ENCODE measurements around the gene RHD.
"Not testable (repeated sequence)": the region's sequence is repeated elsewhere in the genome, so short reads cannot be mapped to it uniquely, and the experiment has no call there.

Gene RHD

DNA sequence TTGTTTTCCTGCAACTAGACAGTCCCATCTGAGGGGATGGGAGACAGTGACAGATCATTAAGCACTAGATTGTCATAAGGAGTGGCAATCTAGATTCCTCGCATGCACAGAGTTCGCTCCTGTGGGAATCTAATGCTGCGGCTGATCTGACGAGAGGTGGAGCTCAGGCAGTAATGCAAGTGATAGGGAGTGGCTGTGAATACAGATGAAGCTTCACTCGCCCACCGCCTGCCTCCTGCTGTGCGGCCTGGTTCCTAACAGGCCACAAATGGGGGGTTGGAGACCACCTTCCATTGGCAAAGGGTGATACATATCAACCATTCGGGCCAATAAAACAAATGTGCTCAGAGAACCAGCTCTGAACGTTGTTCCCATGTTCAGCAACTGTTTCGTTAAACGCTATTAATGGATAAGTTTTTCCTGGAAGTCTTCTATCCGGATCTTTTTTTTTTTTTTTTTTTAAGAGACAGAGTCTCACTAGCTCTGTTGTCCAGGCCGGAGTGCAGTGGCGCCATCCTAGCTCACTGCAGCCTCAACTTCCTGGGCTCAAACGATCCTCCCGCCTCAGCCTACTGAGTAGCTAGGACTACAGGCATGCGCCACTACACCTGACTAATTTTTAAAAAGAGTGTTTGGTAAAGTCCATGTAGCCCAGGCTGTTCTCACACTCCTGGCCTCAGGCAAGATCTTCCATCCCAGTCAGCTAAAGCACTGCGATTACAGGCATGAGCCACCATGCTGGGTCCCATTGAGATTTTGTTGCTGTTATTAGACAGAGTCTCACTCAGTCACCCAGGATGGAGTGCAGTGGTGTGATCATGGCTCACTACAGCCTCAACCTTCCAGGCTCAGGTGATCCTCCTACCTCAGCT, 16.4 kb upstream of the RHD start:
- no peak overlapping the region for H3K27ac ChIP-seq
- no peak for DNase-seq (ENCODE audit: low read depth, low spot score)

DNA sequence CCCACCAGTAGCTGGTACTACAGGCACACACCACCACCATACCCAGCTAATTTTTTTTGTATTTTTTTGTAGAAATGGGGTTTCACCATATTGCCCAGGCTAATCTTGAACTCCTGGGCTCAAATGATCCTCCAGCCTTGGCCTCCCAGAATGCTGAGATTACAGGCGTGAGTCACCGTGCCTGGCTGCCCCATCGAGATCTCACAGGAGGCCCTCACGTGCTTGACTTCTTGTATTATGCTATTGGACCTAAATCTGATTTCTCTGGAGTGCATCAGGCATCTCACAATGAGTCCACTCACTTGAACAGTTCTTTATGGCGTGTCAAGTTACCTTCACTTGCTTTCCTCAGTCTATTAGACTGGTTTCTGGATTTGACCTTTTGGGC, 15.7 kb upstream of the RHD start:
- DNase-seq (ENCODE audit: low read depth, low spot score) = no peak
- H3K27ac ChIP-seq = peak overlapping the region; percentile 31

DNA sequence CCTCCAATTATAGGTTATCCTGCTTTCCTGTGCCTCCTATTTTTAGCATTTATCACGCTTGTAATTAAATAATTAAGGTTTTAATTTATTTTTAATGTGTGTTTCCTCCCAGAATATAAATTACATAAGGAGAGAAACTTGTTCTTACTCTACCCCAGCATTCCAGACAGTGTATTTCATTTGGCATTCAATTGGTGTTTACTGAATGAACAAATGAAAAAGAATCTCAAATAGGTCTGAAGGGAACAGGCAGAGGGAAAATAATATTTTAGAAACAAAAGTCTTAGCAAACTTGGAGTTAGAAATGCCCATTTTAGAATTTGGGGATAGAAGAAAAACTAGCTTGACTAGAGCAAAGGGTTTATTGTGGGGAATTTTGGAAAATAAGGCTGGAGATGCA, 15.1 kb upstream of the RHD start:
- no peak for DNase-seq (ENCODE audit: low read depth, low spot score)
- peak overlapping the region; percentile 31 for H3K27ac ChIP-seq

DNA sequence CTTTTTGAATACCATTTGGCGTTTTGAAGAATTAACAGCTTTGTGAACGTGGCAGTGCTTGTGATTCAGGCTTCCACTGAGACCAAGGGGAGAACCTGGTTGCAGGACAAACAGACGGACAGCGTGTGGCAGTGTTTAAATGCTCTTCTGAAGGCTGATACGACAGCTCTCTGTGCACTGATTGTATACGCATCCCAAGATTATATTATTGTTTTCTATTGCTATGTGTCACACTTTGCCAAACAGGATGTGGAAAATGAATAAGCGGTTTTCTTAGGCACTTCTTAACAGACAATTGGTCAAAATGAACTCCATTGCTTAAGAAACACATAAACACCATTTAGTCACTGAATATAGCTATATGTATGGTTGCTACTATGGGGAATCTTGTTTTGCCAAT, 12.5 kb upstream of the RHD start:
- peak overlapping the region; percentile 44 for H3K27ac ChIP-seq
- DNase-seq (ENCODE audit: low read depth, low spot score) = not testable (repeated sequence)

DNA sequence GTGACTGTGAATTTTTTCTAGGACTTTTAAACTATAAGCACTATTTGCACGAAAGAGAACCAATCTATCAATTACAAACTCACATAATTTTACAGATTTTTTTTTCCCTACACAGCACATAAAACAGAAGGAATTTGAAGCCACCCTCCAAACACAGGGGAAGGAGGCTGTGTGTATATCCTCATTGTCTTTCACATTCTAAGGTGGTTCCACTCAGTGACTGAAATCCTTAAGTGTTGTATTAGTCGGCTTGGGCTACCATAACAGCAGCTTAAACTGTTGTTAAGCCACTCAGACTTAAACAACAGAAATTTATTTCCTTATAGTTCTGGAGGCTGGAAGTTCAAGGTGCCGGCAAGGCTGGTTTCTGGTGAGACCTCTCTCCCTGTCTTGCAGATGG, 12.0 kb upstream of the RHD start:
- not testable (repeated sequence) for DNase-seq (ENCODE audit: low read depth, low spot score)
- H3K27ac ChIP-seq = peak overlapping the region; percentile 44

DNA sequence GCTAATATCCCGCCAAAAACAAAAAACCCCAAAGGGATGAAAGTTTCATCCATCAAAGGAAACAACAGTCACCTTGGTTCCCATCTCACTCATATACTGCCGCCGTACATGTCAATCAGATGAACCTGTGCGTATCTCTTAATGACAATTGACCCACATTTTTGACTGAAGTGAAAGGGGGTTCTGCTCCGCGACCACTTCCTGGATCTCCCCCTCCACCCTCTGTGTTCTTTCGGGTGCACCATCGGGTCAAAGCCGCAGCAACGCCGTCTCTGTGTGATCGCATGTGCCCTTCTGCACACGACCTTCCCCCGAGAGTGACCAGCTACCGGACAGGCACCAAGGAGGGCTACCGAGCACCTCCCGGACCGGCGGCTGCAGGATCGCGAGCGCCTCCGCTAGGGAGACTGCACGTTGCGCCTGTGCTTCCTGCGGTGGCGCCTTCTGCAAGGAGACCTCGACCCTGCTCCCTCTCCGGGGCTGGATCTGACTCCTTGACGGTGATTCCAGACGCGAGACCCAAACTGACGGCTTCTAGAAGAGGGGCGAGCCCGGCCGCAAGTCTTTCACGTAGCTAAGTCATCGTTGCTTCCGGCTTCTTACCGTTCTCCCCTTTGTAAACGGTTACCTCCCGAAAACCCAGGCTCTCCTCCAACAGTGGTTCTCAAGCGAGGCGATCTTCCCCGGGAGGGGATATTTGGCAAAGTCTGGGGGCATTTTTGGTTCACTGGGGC, 5.6 kb upstream of the RHD start:
- not testable (repeated sequence) for H3K27ac ChIP-seq; DNase-seq (ENCODE audit: low read depth, low spot score)

DNA sequence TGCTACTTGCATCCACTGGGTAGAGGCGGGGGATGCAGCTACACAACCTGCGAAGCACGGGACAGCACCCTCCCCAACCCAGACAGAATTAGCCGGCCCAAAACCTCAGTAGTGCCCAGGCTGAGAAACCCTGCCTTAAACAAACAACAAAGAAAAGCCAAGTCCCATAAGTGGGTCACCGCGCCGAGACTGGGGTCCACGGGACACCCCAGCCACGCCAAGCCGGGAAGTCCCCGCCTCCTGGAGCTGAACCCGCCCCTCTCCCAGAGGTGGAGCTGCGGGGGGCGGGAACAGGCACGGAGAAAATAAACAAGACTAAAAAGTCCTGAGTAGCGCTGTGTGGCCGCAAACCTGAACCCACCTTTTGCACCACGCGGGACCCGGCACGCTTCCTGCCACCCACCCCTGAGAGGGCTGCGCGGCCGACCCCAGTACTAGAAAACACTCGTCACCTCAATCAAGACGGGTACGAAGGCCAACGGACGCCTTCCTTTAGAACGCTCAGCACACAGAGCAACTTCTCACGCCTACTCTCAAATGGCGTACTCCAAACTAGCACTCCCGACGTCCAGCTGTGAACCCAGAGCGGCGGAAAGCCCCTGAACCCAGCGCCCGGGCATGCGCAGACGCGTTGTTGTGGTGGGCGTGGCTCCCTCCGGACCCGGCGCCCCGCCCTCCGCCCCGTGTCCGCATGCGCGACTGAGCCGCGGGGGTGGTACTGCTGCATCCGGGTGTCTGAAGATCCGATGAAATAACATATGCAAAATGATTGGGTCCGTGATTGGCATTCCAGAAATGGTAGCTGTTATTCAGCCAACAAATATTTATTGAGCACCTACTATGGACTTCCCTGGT, 4.8 kb upstream of the RHD start:
- peak overlapping the region; percentile 67 for H3K27ac ChIP-seq
- not testable (repeated sequence) for DNase-seq (ENCODE audit: low read depth, low spot score)

DNA sequence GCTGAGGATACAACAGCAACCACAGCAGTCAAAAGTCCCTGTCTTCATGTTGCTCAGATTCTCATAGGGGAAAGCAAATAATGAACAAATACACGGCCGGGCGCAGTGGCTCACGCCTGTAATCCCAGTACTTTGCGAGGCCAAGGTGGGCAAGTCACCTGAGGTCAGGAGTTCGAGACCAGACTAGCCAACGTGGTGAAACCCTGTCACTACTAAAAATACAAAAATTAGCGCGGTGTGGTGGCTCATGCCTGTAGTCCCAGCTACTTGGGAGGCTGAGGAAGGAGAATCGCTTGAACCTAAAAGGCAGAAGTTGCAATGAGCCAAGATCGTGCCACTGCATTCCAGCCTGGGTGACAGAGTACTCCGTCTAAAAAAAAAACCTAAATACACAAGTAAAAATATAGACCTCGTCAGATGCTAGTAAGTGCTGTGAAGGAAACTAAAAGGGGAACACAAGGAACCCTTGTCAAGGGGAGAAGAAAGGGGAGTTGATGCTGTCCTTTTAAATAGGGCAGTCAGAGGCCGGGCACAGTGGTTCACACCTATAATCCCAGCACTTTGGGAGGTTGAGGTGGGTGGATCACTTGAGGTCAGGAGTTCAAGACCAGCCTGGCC, 4.1 kb upstream of the RHD start:
- peak overlapping the region; percentile 67 for H3K27ac ChIP-seq
- DNase-seq (ENCODE audit: low read depth, low spot score) = not testable (repeated sequence)

DNA sequence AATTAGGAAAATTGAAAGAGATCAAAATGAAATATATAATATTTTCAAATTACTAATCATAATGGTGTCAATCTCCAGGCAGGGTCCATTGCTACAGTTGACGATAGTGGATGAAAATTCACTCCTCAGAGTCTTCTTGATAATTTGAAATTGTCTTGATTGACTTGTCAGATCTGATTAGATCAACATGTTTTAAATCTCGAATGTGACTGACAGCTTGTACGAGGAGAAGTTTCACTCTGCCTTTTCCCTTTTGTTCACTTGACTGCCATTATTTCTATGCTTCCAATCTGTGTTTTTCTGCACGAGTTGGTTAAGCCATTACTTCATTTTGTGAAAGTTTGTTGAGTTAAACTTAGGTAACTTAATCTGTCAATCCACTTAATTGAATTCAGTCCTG, 3.3 kb downstream of the RHD start:
- not testable (repeated sequence) for DNase-seq (ENCODE audit: low read depth, low spot score); H3K27ac ChIP-seq

DNA sequence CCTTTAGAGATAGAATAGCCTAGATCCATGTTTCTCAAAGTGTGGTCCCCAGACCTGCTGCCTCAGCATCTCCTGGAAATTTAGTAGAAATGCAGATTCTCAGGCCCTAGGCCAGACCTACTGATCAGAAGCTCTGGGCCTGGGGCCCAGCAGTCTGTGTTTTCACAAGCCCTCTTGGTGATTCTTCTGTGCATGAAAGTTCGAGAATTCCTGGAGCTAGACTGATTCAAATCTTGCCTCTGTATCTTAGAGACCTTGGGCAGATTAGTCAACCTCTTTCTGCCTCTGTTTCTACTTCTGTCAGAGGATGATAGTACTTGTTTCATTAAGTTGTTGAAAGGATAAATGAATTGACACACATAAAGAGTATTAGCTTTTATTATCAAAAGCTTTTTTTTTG, 5.0 kb downstream of the RHD start:
- not testable (repeated sequence) for H3K27ac ChIP-seq; DNase-seq (ENCODE audit: low read depth, low spot score)

DNA sequence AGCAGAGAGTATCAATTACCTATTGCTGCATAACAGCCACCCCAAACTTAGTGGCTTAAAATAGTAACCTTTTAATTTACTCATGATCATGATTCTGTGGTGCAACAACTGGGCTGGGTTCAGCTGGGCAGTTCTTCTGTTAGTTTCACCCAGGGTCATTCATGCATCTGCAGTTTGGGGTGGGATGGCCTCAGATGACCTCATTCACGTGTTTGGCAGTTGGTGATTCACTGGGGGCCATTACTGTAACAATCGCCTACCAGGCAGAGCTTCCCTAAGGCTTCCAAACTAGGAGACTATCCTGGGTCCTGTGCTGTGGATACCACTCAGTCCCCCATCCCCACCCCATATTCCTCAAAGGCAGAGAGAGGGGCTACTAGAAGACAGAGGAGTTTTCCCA, 6.0 kb downstream of the RHD start:
- not testable (repeated sequence) for H3K27ac ChIP-seq; DNase-seq (ENCODE audit: low read depth, low spot score)

DNA sequence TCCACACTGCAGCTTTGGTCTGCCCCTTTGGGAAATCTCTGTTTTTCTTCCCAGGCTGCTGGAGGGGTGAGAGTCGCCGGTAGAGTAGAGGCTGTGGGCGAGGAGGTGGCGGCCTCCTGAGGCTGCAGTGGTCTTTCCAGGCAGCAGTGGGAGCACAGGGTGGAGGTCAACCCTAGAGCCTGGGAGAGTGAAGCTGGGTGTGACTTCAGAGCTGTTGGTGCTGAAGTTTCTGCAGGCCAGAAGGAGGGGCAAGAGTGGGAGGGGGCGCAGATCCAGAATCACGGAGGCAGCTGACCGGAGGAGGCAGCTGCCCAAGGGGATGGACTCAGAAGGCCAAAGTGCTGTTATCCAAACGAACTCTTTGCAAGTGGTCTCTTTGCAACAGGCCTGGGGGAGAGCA, 6.5 kb downstream of the RHD start:
- not testable (repeated sequence) for H3K27ac ChIP-seq; DNase-seq (ENCODE audit: low read depth, low spot score)

DNA sequence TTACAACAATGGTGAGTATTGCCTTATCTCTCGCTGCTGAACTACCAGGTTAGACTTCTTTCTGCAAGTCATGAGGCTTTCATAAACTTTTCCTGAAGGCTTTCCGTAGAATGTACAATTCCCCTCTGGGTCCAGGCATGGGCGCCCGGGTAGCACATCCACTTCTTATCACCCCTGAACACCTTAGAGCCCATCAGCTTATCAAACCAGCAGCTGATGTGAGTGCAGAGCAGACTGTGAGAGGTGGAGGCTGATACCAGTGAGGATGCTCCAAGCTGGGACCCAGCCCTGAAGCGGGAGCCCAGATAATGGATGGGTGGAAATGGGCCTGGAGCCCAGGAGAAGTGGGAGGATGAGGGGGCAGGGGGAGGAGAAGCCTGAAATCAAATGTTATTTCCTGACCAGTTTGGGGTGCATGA, 7.4 kb downstream of the RHD start:
- not testable (repeated sequence) for DNase-seq (ENCODE audit: low read depth, low spot score); H3K27ac ChIP-seq

DNA sequence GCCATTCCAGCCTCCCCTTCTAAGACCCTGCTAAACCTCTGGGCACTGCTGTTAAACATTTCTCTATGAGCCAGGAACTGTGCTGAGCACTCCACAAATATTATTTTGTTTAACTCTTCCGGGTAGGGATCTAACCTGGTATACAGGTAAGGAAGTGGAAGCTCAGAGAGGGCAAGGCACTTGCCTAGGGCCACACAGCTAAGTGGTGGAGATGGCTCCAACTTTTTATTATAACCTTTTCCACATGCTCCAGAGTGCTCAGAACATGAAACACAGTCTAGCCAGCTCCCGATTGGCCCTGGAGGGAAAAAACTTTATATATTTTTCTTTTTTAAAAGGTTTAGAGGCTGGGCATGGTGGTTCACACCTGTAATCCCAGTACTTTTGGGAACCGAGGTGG, 13.6 kb downstream of the RHD start:
- DNase-seq (ENCODE audit: low read depth, low spot score); H3K27ac ChIP-seq: not testable (repeated sequence)

DNA sequence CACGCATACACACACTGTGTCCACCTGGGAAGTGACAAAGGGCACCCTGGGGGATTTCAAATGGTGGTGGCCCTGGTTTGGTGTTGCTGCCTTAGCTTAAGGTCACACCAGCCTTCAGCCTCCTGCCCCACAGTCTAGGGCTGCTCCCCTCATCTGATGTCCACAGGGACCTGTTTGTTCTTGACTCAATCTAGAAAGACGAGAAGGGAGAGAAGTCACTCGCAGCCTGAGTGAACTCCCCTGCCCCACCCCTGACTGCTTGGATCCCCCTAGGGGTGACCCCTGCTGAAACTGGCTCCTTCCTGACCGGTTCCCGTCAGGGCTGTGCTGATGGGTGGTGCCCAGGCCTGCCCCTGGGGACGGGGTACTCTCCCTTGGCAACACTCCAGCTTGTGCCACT, 14.9 kb downstream of the RHD start:
- not testable (repeated sequence) for DNase-seq (ENCODE audit: low read depth, low spot score); H3K27ac ChIP-seq

DNA sequence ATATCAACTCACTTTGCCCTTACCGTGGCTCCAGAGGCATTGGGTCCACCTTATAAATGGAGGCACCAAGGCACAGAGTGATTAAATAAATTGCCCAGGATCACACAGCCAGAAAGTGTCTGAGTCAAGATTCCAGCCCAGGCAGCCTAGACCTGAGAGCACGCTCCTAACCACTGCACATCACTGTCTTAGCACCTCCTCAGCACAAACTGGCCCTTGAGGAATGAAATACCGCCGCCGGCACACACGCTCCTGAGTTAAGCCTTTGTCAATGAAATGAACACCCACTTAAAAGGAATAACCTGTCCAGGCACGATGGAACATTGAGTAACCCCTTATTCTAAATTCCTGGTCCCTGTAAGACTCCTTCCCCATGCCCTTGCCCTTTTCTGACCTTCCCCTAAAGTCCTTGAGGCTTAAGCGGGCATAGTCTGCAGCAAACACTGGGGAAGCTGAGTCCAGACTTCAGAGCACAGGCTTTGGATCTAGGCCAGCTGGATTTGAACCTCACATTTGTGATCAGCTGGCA, 16.3 kb downstream of the RHD start:
- not testable (repeated sequence) for H3K27ac ChIP-seq; DNase-seq (ENCODE audit: low read depth, low spot score)

DNA sequence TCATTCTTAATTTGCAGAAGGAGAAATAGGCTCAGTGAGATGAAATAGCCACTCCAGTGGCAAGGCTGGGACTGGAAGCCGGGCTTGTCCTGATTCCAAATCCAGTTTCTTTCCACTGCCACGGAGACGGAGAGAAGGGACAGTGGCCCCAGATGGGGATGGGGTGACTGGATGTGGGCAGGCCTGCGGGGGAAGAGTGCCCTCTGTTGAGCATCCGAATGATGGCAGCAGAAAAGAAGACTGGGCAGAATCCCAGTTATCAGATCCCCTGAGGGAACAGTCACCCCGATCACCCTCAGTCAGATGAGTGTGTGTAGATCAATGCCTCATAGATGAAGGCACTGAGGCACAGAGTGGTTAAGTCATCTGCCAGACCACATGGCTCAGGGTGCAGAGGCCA, 17.7 kb downstream of the RHD start:
- DNase-seq (ENCODE audit: low read depth, low spot score); H3K27ac ChIP-seq: not testable (repeated sequence)

DNA sequence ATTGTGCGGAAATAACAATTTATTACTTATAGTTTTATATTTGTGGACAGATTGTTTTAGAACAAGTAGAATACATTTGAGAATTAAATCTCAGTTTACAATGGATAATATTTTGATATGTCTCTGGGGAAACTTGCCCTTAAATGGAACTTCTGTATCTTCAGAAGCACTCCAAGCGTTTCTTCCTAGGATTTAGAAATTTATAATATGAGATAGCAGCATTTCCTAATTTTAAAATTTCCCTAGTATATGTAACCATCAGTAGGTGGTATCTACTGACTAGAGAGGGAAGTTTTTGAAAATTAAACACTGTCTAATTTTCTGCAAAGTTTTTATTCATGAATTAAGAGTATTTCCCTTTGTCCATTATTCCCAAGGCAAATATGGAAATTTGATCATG, 21.1 kb downstream of the RHD start:
- H3K27ac ChIP-seq; DNase-seq (ENCODE audit: low read depth, low spot score): not testable (repeated sequence)

DNA sequence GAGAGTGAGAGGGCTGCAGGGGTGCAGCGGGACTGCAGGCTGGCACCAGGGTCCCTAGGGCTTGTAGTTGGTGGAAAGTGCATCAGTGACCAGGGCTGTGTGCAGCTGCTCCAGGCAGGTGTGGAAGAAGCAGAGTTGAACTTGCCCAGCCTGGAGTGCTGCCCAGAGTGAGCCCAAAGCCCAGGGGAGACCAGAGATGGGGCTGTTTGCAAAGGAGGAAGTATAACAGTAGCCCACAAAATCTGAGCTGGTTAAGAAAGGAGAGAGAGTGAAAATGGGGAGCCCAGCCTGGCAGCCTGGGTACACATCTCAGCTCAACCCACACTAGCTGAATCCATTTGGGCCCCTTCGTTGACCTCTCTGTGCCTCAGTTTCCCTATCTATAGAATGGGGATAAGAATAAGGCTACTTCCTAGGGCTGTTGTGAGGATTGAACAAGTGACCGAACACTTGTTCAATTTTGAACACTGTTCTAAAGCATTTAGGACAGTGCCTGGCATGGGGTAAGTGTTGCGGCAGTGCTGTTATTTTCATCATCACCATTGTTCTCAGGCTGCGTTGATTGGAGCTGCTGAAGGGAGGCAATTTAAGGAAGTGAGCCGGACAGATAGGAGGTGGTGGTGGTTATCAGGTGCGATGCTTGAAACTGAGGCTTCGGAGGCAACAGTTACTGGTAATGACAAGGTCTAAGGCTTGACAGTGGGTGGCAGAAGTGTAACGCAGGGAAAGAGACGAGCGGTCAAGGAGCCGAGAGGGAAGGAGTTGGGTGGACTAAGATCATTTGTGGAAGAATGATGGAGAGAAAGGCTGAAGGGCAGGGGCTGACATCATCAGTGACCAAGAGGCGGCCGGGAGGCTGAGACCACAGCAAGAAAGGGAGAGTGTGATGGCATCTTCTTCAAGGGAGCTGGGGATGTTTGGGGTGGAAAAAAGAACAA, 22.8 kb downstream of the RHD start:
- DNase-seq (ENCODE audit: low read depth, low spot score) = not testable (repeated sequence)

More for the DNA sequence above, 22.8 kb downstream of the RHD start:
- H3K27ac ChIP-seq = not testable (repeated sequence)

All from epithelial cell of prostate (primary cell).